Erythroblast (primary cell): ENCODE data around the gene FNBP1.

Experiments used
- GATA1 ChIP-seq: IDR thresholded peaks from 2 replicates; pipeline ENCODE4 v1.6.1; 2011; ENCODE audit warnings: low read depth, mild to moderate bottlenecking, control low read depth, low read length, moderate library complexity
- POLR2A ChIP-seq: IDR thresholded peaks from 2 replicates; pipeline ENCODE4 v1.6.1; 2011; ENCODE audit warnings: mild to moderate bottlenecking, low read length

- TF ChIP-seq POLR2A: no peak
- no peak for TF ChIP-seq GATA1
Observed at GRCh38 chr9:129933185-129934040, 109.6 kb downstream of the FNBP1 start.
